GM23338 (cell line): Measurements from ENCODE around the gene C11orf42. TPM values are rescaled to one million over a fixed set of nuclear protein-coding genes. Genes with fewer than 3 reads are reported as not detected.

Experiments used
- ATAC-seq: fragments of 200-7000 bp; cut with Tn5 transposase; 3 replicates; pipeline ENCODE4 v1.9.1; 2020
- DNase-seq: peaks from one replicate; pipeline ENCODE4 v3.0.0-alpha.2; 2015; ENCODE audit warnings: low spot score
- H2AFZ ChIP-seq: fragments of 200-600 bp; sonication (generic); 2 replicates; pipeline ENCODE4 v1.8.0; 2016; ENCODE audit warnings: antibody characterized with exemption, mild to moderate bottlenecking, moderate library complexity
- H3F3A ChIP-seq: fragments of 200-600 bp; sonication (generic); replicated peaks from 2 replicates; pipeline ENCODE4 v1.8.0; 2017; ENCODE audit warnings: antibody characterized with exemption, mixed run types, low read depth
- H3K27ac ChIP-seq: fragments of 200-600 bp; sonication (generic); 2 replicates; pipeline ENCODE4 v1.6.1; 2016; ENCODE audit warnings: low read depth
- H3K27me3 ChIP-seq: fragments of 200-600 bp; sonication (generic); 2 replicates; pipeline ENCODE4 v1.8.0; 2016; ENCODE audit warnings: mild to moderate bottlenecking, mixed run types, moderate library complexity; ENCODE audit not compliant: insufficient read depth
- H3K36me3 ChIP-seq: fragments of 200-600 bp; sonication (generic); 2 replicates; pipeline ENCODE4 v1.8.0; 2016; ENCODE audit warnings: mild to moderate bottlenecking; ENCODE audit not compliant: insufficient read depth
- H3K4me1 ChIP-seq: fragments of 200-600 bp; sonication (generic); 2 replicates; pipeline ENCODE4 v1.8.0; 2016; ENCODE audit warnings: mild to moderate bottlenecking, moderate library complexity; ENCODE audit not compliant: insufficient read depth
- H3K4me2 ChIP-seq: fragments of 200-600 bp; sonication (generic); 2 replicates; pipeline ENCODE4 v1.7.1; 2017; ENCODE audit warnings: mixed run types
- H3K4me3 ChIP-seq: fragments of 200-600 bp; sonication (generic); 2 replicates; pipeline ENCODE4 v1.6.1; 2016; ENCODE audit warnings: mixed run types
- H3K79me2 ChIP-seq: fragments of 200-600 bp; sonication (generic); replicated peaks from 2 replicates; pipeline ENCODE4 v1.8.0; 2017; ENCODE audit warnings: mild to moderate bottlenecking; ENCODE audit not compliant: insufficient read depth
- H3K9me2 ChIP-seq: fragments of 200-600 bp; sonication (generic); 2 replicates; pipeline ENCODE4 v1.8.0; 2017; ENCODE audit not compliant: insufficient read depth
- H4K20me1 ChIP-seq: fragments of 200-600 bp; sonication (generic); replicated peaks from 2 replicates; pipeline ENCODE4 v1.8.0; 2017; ENCODE audit warnings: mild to moderate bottlenecking; ENCODE audit not compliant: insufficient read depth
- H3K27ac Mint-ChIP-seq: 2 replicates; pipeline ENCODE4 v1.8.0; 2020; ENCODE audit warnings: inconsistent platforms, mild to moderate bottlenecking, moderate library complexity, mixed read lengths
- H3K27me3 Mint-ChIP-seq: 3 replicates; pipeline ENCODE4 v1.8.0; 2022; ENCODE audit warnings: low read depth, mild to moderate bottlenecking, moderate library complexity, mixed read lengths, inconsistent platforms; ENCODE audit not compliant: insufficient read depth, poor library complexity
- H3K36me3 Mint-ChIP-seq: 3 replicates; pipeline ENCODE4 v1.8.0; 2021; ENCODE audit warnings: low read depth, mild to moderate bottlenecking, inconsistent platforms, moderate library complexity, mixed read lengths
- H3K4me1 Mint-ChIP-seq: 3 replicates; pipeline ENCODE4 v1.8.0; 2020; ENCODE audit warnings: mild to moderate bottlenecking, inconsistent platforms, mixed read lengths
- H3K4me3 Mint-ChIP-seq: 3 replicates; pipeline ENCODE4 v1.8.0; 2021; ENCODE audit warnings: moderate library complexity, mild to moderate bottlenecking, inconsistent platforms, mixed read lengths
- H3K9me3 Mint-ChIP-seq: 3 replicates; pipeline ENCODE4 v1.8.0; 2020; ENCODE audit warnings: moderate library complexity, mild to moderate bottlenecking, inconsistent platforms, mixed read lengths
- EZH2 ChIP-seq: fragments of 200-600 bp; sonication (generic); IDR thresholded peaks from one replicate; pipeline ENCODE4 v1.8.0; 2017; ENCODE audit warnings: antibody characterized with exemption, mild to moderate bottlenecking, low read depth; ENCODE audit not compliant: unreplicated experiment
- EZH2phosphoT487 ChIP-seq: fragments of 200-600 bp; sonication (generic); IDR thresholded peaks from one replicate; pipeline ENCODE4 v1.8.1; 2018; ENCODE audit warnings: antibody characterized with exemption; ENCODE audit not compliant: unreplicated experiment
- NANOG ChIP-seq: IDR thresholded peaks from 2 replicates; pipeline ENCODE4 v1.6.1; 2016; ENCODE audit warnings: antibody characterized with exemption, borderline replicate concordance
- STAT1 ChIP-seq: IDR thresholded peaks from one replicate; pipeline ENCODE4 v1.6.1; 2016; ENCODE audit warnings: antibody characterized with exemption; ENCODE audit not compliant: unreplicated experiment
- ZNF114 ChIP-seq: fragments of 250-450 bp; sonication (Bioruptor Pico); IDR thresholded peaks from 2 replicates; pipeline ENCODE4 v1.5.0; 2020; ENCODE audit warnings: mild to moderate bottlenecking, moderate library complexity
- ZNF331 ChIP-seq: fragments of 250-450 bp; sonication (Bioruptor Pico); IDR thresholded peaks from 2 replicates; pipeline ENCODE4 v1.5.0; 2020; ENCODE audit warnings: low read depth, mild to moderate bottlenecking, moderate library complexity
- polyA plus RNA-seq: library from polyadenylated mRNA; unstranded; fragments of >200 nt; fragmentation: Nextera tagmentation; extraction: Ambion mirVana; gene quantifications from 2 replicates; pipeline ENCODE4 v1.2.1, GENCODE V29; 2016
- total RNA-seq: library from RNA; depleted of rRNA; stranded (reverse); fragments of >200 nt; shearing (Covaris generic); gene quantifications from 2 replicates; pipeline ENCODE4 v1.2.3, GENCODE V29; 2014
- TF ChIP-seq, protein P1 (sequence below): IDR thresholded peaks from 2 replicates; pipeline ENCODE4 v1.6.1; 2016; ENCODE audit warnings: antibody characterized with exemption
- TF ChIP-seq, protein P2 (sequence below): fragments of 250-450 bp; sonication (Bioruptor Pico); IDR thresholded peaks from 2 replicates; pipeline ENCODE4 v1.5.0; 2020; ENCODE audit warnings: mild to moderate bottlenecking, moderate library complexity

C11orf42 gene
- total and polyA plus RNA-seq, 2 experiments from 2014 or later, result not detected

DNA sequence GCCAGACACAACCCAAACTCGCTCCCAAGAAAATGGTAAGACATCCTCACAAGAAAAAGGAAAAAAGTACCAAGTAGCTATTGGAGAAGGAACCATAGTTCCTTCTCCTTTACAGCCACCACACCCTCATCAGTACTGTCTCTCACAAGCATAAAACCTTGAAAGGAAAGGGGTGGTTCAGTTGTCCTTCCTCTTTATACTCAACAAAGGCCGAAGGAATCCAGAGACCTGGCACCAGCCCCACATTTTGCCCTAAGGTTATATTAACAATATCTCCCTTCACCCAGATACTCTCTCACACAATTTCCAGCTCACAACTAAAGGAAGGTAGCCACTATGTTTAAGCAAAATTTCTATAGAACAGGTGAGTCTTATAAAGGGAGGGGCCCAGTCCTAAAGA is 20.5 kb downstream of the C11orf42 start:
- Histone ChIP-seq H3K79me2 (peaks cover 53% of the 10 kb centered on the region), H3K36me3 (no peaks in the 10 kb centered on the region; the same call in 1 of the 2 replicates), H3K4me3 (no peak overlapping the region), H4K20me1 (peaks cover 44% of the 10 kb centered on the region), H3K4me2 (no peak overlapping the region), H3K9me2 (no peaks in the 10 kb centered on the region), H2AFZ (no peak overlapping the region), H3F3A (no peaks in the 10 kb centered on the region), H3K27me3 (no peaks in the 10 kb centered on the region), H3K27ac (no peak overlapping the region), H3K4me1 (no peaks in the 10 kb centered on the region; the same call in 1 of the 2 replicates)
- no peaks in the 10 kb centered on the region for H3K27me3 Mint-ChIP-seq
- TF ChIP-seq STAT1, result no peak
- no peak for TF ChIP-seq EZH2
- H3K4me3 Mint-ChIP-seq, result no peak overlapping the region
- no peak overlapping the region for H3K27ac Mint-ChIP-seq
- ATAC-seq (no peak), DNase-seq (no peak)
- H3K36me3 Mint-ChIP-seq, result peaks cover 8% of the 10 kb centered on the region; the same call in 2 of the 3 replicates
- H3K9me3 Mint-ChIP-seq, result no peaks in the 10 kb centered on the region
- H3K4me1 Mint-ChIP-seq, result peaks cover 6% of the 10 kb centered on the region; the same call in 1 of the 3 replicates

DNA sequence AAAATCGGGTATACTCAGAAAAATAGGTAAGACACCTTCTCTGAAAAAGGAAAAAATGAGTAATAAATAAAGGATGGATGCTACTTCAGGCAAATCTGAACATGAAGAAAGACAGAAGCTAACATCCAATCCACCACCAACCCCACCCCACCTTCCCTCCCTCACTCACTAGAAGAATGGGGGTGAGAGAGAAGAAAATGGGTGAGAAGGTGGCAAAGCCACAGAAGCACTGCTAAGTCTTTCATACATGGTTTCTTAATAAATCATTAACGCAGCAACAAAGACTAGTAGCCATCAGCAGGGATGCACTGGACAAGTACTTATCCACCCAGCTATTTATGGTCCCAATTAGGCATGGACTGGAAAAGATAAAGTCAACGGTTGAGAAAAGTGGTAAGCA is 23.2 kb downstream of the C11orf42 start:
- H3K9me2 ChIP-seq, result no peaks in the 10 kb centered on the region
- Mint-ChIP-seq H3K36me3 (peaks cover under 1% of the 10 kb centered on the region; the same call in 1 of the 3 replicates), H3K9me3 (no peaks in the 10 kb centered on the region), H3K4me1 (peaks cover 6% of the 10 kb centered on the region; the same call in 2 of the 3 replicates), H3K27me3 (no peaks in the 10 kb centered on the region), H3K27ac (no peak overlapping the region), H3K4me3 (no peak overlapping the region)
- ATAC-seq (no peak), DNase-seq (no peak)
- peaks cover 71% of the 10 kb centered on the region for H3K79me2 ChIP-seq
- peaks cover under 1% of the 10 kb centered on the region; the same call in 1 of the 2 replicates for H3K4me1 ChIP-seq
- H3K4me3 ChIP-seq, result no peak overlapping the region
- TF ChIP-seq EZH2 (no peak), STAT1 (no peak), EZH2phosphoT487 (no peak), ZNF114 (CRISPR knock-in tag) (no peak), NANOG (no peak), ZNF331 (CRISPR knock-in tag) (no peak)
- TF ChIP-seq, protein P1, sequence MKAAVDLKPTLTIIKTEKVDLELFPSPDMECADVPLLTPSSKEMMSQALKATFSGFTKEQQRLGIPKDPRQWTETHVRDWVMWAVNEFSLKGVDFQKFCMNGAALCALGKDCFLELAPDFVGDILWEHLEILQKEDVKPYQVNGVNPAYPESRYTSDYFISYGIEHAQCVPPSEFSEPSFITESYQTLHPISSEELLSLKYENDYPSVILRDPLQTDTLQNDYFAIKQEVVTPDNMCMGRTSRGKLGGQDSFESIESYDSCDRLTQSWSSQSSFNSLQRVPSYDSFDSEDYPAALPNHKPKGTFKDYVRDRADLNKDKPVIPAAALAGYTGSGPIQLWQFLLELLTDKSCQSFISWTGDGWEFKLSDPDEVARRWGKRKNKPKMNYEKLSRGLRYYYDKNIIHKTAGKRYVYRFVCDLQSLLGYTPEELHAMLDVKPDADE, result no peak
- TF ChIP-seq, protein P2, sequence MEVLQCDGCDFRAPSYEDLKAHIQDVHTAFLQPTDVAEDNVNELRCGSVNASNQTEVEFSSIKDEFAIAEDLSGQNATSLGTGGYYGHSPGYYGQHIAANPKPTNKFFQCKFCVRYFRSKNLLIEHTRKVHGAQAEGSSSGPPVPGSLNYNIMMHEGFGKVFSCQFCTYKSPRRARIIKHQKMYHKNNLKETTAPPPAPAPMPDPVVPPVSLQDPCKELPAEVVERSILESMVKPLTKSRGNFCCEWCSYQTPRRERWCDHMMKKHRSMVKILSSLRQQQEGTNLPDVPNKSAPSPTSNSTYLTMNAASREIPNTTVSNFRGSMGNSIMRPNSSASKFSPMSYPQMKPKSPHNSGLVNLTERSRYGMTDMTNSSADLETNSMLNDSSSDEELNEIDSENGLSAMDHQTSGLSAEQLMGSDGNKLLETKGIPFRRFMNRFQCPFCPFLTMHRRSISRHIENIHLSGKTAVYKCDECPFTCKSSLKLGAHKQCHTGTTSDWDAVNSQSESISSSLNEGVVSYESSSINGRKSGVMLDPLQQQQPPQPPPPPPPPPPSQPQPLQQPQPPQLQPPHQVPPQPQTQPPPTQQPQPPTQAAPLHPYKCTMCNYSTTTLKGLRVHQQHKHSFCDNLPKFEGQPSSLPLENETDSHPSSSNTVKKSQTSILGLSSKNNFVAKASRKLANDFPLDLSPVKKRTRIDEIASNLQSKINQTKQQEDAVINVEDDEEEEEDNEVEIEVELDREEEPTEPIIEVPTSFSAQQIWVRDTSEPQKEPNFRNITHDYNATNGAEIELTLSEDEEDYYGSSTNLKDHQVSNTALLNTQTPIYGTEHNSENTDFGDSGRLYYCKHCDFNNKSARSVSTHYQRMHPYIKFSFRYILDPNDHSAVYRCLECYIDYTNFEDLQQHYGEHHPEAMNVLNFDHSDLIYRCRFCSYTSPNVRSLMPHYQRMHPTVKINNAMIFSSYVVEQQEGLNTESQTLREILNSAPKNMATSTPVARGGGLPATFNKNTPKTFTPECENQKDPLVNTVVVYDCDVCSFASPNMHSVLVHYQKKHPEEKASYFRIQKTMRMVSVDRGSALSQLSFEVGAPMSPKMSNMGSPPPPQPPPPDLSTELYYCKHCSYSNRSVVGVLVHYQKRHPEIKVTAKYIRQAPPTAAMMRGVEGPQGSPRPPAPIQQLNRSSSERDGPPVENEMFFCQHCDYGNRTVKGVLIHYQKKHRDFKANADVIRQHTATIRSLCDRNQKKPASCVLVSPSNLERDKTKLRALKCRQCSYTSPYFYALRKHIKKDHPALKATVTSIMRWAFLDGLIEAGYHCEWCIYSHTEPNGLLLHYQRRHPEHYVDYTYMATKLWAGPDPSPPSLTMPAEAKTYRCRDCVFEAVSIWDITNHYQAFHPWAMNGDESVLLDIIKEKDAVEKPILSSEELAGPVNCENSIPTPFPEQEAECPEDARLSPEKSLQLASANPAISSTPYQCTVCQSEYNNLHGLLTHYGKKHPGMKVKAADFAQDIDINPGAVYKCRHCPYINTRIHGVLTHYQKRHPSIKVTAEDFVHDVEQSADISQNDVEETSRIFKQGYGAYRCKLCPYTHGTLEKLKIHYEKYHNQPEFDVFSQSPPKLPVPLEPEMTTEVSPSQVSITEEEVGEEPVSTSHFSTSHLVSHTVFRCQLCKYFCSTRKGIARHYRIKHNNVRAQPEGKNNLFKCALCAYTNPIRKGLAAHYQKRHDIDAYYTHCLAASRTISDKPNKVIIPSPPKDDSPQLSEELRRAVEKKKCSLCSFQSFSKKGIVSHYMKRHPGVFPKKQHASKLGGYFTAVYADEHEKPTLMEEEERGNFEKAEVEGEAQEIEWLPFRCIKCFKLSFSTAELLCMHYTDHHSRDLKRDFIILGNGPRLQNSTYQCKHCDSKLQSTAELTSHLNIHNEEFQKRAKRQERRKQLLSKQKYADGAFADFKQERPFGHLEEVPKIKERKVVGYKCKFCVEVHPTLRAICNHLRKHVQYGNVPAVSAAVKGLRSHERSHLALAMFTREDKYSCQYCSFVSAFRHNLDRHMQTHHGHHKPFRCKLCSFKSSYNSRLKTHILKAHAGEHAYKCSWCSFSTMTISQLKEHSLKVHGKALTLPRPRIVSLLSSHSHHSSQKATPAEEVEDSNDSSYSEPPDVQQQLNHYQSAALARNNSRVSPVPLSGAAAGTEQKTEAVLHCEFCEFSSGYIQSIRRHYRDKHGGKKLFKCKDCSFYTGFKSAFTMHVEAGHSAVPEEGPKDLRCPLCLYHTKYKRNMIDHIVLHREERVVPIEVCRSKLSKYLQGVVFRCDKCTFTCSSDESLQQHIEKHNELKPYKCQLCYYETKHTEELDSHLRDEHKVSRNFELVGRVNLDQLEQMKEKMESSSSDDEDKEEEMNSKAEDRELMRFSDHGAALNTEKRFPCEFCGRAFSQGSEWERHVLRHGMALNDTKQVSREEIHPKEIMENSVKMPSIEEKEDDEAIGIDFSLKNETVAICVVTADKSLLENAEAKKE (CRISPR knock-in tag), result no peak
- no peak overlapping the region for H2AFZ ChIP-seq
- no peaks in the 10 kb centered on the region for H3F3A ChIP-seq
- no peaks in the 10 kb centered on the region for H3K27me3 ChIP-seq
- H3K4me2 ChIP-seq, result no peak overlapping the region
- no peak overlapping the region for H3K27ac ChIP-seq
- no peaks in the 10 kb centered on the region for H3K36me3 ChIP-seq
- H4K20me1 ChIP-seq, result peaks cover 50% of the 10 kb centered on the region
